Measurements from ENCODE around the gene ZFR2. TPM values are rescaled to one million over a fixed set of nuclear protein-coding genes. Genes with fewer than 3 reads are reported as not detected.
"Not testable (repeated sequence)": the region's sequence is repeated elsewhere in the genome, so short reads cannot be mapped to it uniquely, and the experiment has no call there.

The ZFR2 gene
- total RNA-seq, 4 donors from 2014 or later = not detected

- Histone ChIP-seq H3K36me3 (no peaks in the 10 kb centered on the region), H3K27ac (peak overlapping the region; percentile 97), H3K4me1 (no peaks in the 10 kb centered on the region), H3K4me3 (peak overlapping the region; percentile 80 to 89), H3K9me3 (no peaks in the 10 kb centered on the region), H3K27me3 (no peaks in the 10 kb centered on the region)
- DNase-seq = no peak
- TF ChIP-seq, protein P1, sequence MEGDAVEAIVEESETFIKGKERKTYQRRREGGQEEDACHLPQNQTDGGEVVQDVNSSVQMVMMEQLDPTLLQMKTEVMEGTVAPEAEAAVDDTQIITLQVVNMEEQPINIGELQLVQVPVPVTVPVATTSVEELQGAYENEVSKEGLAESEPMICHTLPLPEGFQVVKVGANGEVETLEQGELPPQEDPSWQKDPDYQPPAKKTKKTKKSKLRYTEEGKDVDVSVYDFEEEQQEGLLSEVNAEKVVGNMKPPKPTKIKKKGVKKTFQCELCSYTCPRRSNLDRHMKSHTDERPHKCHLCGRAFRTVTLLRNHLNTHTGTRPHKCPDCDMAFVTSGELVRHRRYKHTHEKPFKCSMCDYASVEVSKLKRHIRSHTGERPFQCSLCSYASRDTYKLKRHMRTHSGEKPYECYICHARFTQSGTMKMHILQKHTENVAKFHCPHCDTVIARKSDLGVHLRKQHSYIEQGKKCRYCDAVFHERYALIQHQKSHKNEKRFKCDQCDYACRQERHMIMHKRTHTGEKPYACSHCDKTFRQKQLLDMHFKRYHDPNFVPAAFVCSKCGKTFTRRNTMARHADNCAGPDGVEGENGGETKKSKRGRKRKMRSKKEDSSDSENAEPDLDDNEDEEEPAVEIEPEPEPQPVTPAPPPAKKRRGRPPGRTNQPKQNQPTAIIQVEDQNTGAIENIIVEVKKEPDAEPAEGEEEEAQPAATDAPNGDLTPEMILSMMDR (IDR thresholded peaks at IDR 0.05) = no peak
- TF ChIP-seq POLR2A (IDR thresholded peaks at IDR 0.05) = no peak
- intact Hi-C loops (cut with DNase I; ENCODE audit: low total_unique reads) = no loop called here
Measured at GRCh38 chr19:3760871-3761361, 107.9 kb downstream of the ZFR2 start.

GRCh38 chr19:3759482-3760254 is 109.2 kb downstream of the ZFR2 start:
- Histone ChIP-seq H3K27me3 (no peaks in the 10 kb centered on the region), H3K4me3 (no peak overlapping the region), H3K9me3 (no peaks in the 10 kb centered on the region), H3K36me3 (no peaks in the 10 kb centered on the region), H3K4me1 (no peaks in the 10 kb centered on the region), H3K27ac (no peak overlapping the region)
- TF ChIP-seq, protein P1 (IDR thresholded peaks at IDR 0.05) = no peak
- TF ChIP-seq POLR2A (IDR thresholded peaks at IDR 0.05) = no peak
- intact Hi-C loops (cut with DNase I; ENCODE audit: low total_unique reads) = no loop called here
- no peak for DNase-seq

- H3K4me3 ChIP-seq; H3K27ac ChIP-seq; intact Hi-C loops (cut with DNase I; ENCODE audit: low total_unique reads); H3K9me3 ChIP-seq; H3K36me3 ChIP-seq; H3K4me1 ChIP-seq; H3K27me3 ChIP-seq; DNase-seq: not testable (repeated sequence)
Measured at GRCh38 chr19:3758297-3758696, 110.5 kb downstream of the ZFR2 start.

DNA sequence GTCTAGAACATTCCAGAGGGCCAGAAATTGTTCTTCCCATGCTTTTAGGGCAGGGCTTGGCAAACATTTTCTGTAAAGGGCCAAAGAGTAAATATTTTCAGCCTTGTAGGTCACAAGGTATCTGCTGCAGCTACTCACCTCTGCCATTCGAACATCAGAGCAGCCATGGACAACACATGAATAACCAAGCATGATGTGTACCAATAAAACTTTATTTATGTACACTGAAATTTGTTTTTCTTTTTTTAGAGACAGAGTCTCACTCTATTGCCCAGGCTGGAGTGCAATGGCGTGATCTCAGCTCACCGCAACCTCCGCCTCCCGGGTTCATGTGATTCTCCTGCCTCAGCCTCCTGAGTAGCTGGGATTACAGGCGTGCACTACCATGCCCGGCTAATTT is 111.1 kb downstream of the ZFR2 start:
- H3K9me3 ChIP-seq; intact Hi-C loops (cut with DNase I; ENCODE audit: low total_unique reads); H3K36me3 ChIP-seq; H3K27ac ChIP-seq; H3K4me3 ChIP-seq; H3K4me1 ChIP-seq; H3K27me3 ChIP-seq; DNase-seq: not testable (repeated sequence)

Small RNA genes lying within 50 kb of the gene (small RNA-seq; reads per million reads assigned to genes)
- gene AC005777.1 = not detected

Other genes starting within 250 kb of the ZFR2 start
- 10 to 100 TPM in 3 of 4 donors, 1 to 10 TPM in 1; 6.8 to 28.4 (median 20.7) TPM for gene CACTIN, start 242.2 kb downstream of the ZFR2 start, total RNA-seq
- 10 to 100 TPM in 3 of 4 donors, 1 to 10 TPM in 1; 6.2 to 77.5 (median 33.2) TPM for gene PIP5K1C, start 168.6 kb downstream of the ZFR2 start, total RNA-seq
- gene TJP3, start 160.7 kb downstream of the ZFR2 start, total RNA-seq = 1 to 10 TPM in 3 of 4 donors, under 1 TPM in 1; 0.37 to 7.4 (median 3.9) TPM
- gene APBA3, start 107.3 kb downstream of the ZFR2 start, total RNA-seq = 10 to 100 TPM; 14.1 to 52.6 (median 27.4) TPM
- gene MRPL54, start 106.4 kb downstream of the ZFR2 start, total RNA-seq = 100 to 1,000 TPM in 1 of 4 donors, 10 to 100 TPM in 3; 14.4 to 196 (median 40.0) TPM
- gene RAX2, start 96.8 kb downstream of the ZFR2 start, total RNA-seq = 1 to 10 TPM in 1 of 4 donors, under 1 TPM in 1, not detected in 2; 0.14 to 4.3 TPM
- 10 to 100 TPM in 1 of 4 donors, 1 to 10 TPM in 2, not detected in 1; 1.0 to 11.2 (median 1.5) TPM for gene MATK, start 82.7 kb downstream of the ZFR2 start, total RNA-seq
- gene ATCAY, start 11.6 kb upstream of the ZFR2 start, total RNA-seq = under 1 TPM in 1 of 4 donors, not detected in 3; 0.97 TPM
- under 1 TPM in 1 of 4 donors, not detected in 3; 0.67 TPM for gene NMRK2, start 64.0 kb upstream of the ZFR2 start, total RNA-seq
- gene DAPK3, start 102.1 kb upstream of the ZFR2 start, total RNA-seq = 100 to 1,000 TPM in 2 of 4 donors, 10 to 100 TPM in 1, 1 to 10 TPM in 1; 7.1 to 119 (median 91.9) TPM
- 1,000 to 10,000 TPM in 2 of 4 donors, 100 to 1,000 TPM in 2; 936 to 2,469 (median 1,635) TPM for gene EEF2, start 116.4 kb upstream of the ZFR2 start, total RNA-seq
- 10 to 100 TPM in 3 of 4 donors, 1 to 10 TPM in 1; 10.0 to 39.4 (median 23.4) TPM for gene PIAS4, start 138.7 kb upstream of the ZFR2 start, total RNA-seq
- gene ZBTB7A, start 197.9 kb upstream of the ZFR2 start, total RNA-seq = 10 to 100 TPM; 10.8 to 72.9 (median 14.1) TPM